GM12872 (cell line): Measurements from ENCODE around the gene DNHD1.

Experiments used
- TF ChIP-seq, protein P1 (sequence below): IDR thresholded peaks from 3 replicates; pipeline ENCODE4 v1.5.1; 2011; ENCODE audit warnings: low read depth, mild to moderate bottlenecking, low read length, moderate library complexity; ENCODE audit not compliant: insufficient read depth

The DNHD1 gene

DNA sequence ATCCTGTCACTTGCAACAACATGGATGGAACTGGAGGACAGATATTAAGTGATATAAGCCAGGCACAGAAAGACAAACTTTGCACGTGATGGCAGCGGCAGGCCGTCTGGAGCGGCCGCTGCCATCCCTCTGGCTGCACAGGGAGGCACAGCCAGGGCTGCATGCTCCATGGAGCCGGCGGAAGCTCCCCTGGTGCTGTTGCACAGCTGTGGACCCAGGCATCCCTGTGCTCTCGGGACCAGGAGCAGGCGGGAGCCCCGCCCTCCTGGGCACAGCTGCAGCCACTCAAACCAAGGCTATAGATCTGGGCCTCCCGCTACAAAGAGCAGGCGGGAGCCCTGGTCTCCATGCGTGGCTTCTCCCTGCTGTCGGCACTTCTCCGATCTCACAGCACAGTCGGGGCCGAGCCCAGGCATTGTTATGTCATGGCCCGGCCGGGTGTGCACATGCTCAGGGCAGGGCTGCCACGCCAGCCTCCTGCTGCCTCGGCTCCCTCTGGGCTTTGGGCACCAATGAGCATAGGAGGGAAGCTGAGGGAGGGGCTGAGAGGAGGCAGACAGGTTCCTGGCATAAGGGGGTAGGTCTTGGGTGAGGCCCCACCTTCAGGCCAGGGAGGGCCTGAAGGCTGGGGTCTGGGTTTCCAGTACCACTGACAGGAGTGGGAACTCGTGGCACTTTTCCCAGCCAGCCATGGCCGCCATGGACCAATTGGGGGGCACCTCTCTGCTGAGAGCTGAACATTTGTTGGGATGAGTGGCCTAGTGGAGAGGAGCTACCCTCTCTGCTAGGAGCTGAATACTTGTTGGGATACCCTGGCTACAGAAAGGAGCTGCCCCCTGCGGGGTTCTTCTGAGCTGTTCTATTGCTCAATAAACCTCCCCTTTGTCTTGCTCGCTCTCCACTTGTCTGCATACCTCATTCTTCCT is 89.6 kb downstream of the DNHD1 start:
- TF ChIP-seq, protein P1, sequence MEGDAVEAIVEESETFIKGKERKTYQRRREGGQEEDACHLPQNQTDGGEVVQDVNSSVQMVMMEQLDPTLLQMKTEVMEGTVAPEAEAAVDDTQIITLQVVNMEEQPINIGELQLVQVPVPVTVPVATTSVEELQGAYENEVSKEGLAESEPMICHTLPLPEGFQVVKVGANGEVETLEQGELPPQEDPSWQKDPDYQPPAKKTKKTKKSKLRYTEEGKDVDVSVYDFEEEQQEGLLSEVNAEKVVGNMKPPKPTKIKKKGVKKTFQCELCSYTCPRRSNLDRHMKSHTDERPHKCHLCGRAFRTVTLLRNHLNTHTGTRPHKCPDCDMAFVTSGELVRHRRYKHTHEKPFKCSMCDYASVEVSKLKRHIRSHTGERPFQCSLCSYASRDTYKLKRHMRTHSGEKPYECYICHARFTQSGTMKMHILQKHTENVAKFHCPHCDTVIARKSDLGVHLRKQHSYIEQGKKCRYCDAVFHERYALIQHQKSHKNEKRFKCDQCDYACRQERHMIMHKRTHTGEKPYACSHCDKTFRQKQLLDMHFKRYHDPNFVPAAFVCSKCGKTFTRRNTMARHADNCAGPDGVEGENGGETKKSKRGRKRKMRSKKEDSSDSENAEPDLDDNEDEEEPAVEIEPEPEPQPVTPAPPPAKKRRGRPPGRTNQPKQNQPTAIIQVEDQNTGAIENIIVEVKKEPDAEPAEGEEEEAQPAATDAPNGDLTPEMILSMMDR: no peak

DNA sequence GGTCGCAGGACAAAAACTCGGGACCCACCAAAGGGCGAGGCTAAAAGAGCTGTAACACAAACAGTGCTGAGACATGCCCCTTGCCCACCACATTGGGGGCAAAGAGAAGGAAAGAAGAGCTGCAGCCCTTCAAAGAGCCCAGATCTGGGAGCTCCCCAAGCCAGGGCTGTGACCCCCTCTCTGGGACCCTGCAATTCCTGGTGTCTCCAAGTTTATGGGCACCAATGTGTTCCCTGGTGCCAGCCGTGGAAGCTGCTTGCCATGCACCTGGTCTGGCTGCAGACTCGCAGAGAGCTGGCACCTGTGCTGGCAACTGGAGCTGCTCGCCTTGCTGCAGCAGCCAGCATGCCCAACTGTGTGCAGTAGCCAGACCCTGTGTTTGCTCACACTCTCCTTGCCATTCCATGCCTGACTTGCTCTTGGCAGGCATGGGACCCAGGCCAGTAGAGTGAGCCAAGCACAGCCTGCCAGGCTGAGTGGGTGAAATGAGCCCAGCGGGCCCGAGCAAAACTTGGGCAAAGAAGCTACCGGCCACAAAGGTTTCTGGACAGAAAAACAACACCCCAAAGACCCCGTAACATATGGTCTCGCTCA is 90.4 kb downstream of the DNHD1 start:
- TF ChIP-seq, protein P1: no peak

DNA sequence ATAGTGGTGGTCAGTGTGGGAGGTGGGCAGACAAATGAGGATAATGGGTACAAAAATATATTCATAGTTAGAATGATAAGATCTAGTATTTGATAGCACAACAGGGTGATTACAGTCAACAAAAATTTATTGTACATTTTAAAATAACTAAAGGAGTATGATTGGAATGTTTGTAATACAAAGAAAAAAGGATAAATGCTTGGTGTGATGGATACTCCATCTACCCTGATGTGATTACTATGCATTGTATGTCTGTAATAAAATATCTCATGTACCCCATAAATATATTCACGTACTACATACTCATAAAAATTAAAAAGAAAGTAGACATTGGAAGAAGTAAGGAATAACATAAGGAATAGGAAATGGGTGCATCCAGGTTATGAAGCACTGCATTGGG is 90.9 kb downstream of the DNHD1 start:
- TF ChIP-seq, protein P1: no peak

DNA sequence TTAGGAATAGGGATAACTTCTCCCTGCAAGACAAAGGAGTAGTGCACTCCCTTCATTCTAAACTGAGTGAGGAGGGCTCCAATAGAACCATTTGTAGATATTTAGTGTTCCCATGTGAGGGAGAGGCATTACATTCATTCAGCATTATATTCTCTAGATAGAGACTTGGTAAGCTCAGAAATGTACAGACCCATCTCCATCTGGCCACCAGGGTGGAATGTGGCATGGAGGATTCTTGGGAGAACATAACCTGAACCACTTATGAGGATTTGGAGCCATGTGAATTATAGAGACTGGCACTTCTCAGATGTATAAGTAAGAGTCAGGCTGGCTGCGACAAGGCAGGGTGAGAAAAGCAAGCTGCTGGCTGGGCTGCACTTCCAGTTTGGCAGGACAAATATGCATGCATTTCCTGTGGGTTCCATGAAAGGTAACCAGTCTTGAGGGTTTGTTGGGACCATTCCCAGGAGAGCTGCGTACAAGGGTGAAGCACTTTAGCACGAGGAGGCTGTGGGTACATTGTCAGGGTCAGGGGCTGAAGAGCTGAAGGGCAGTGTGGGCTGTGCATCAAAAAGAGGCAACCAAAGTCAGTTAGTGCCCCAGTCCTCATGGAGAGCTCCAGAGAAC is 97.2 kb downstream of the DNHD1 start:
- TF ChIP-seq, protein P1: no peak

DNA sequence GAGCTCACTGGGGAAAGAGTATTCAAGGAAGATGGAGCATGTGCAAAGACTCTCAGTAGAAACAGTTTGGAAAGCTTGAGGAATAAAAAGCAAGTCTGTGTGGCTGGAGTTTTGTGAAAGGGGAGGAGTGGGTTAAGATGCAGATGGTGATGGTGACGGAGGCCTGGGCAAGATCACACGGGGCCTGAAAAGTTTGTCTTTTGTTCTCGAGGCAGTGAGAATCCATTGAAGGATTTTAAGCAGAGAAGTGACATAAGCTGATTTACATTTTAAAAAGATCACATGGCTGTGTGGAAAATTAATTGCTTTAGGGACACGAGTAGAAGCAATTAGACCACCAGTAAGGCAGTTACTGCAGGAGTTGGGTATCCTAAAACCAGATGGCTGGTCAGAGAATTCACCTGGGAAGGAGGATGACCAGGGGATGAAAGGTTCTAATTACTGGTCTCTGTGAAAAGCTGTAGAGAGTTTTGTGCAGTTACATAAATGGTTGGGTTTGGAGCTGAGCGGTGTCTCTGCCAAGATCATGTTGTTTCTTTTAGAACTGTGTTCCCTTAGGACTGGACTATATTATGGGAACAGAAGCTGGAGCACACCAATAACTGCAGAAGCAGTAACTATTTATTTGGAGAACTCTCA is 99.3 kb downstream of the DNHD1 start:
- TF ChIP-seq, protein P1: no peak

DNA sequence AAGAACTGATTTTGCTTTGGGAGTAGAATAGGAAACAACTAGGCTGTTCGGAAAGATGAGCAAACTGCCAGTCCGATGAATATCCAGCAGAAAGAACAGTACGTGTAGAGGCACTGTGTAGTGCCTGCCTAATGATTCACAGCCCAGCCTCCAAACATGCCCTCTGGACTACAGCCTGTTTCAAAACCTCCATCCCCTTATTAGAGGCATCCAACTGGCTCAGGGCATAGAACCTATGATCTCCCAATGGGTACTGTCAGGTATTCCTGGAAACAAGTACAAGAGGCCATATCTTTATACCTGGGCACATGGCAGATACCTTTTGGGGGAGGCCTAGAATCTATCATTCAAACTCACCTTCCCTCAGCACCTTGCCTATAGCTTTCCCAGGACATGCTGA is 101.5 kb downstream of the DNHD1 start:
- TF ChIP-seq, protein P1: no peak

DNA sequence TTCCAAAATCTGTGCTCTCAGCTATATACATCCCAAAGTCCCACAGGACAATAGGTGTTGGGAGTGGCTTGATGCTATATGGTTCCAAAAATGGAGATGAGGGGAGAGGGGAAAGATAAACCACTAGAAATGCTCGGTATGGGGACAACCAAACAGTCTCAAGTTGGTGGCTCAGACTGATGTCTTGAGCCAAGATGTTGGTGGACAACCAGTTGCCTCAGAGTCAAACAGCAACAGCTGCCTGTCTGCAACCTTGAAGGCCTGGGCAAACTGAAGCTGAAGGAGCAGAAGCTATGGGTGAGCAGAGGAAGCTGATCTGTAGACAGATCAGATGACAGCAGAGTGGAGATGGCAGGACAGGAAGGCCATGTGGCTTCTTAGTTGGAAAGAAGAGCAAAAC is 102.4 kb downstream of the DNHD1 start:
- TF ChIP-seq, protein P1: no peak
